Fibroblast of lung (primary cell): ENCODE measurements around the gene ACER3.

Experiments
- CTCF ChIP-seq, 2 donors: IDR thresholded peaks in 1 of 2; conservative IDR thresholded peaks in 1 of 2; 1 replicate in 1 of 2; 2 replicates in 1 of 2; pipeline ENCODE4 v1.5.1; 2011 to 2012; ENCODE audit warnings: low read length in 2 of 2, control low read depth in 1 of 2, inconsistent platforms in 1 of 2, low read depth in 1 of 2, mild to moderate bottlenecking in 1 of 2
- EZH2 ChIP-seq: IDR thresholded peaks from 2 replicates; pipeline ENCODE4 v1.5.1; 2012; ENCODE audit warnings: low read length, control low read depth, mild to moderate bottlenecking; ENCODE audit errors: missing control alignments

- TF ChIP-seq CTCF (conservative IDR thresholded peaks at IDR 0.05 in 1 of 2, IDR thresholded peaks at IDR 0.05 in 1 of 2; ENCODE audit: low read depth in 1 of 2, low read length in 2 of 2) = no peak
- no peak for TF ChIP-seq EZH2
Observed at GRCh38 chr11:76839311-76839710, 21.4 kb upstream of the ACER3 start.
